ENCODE results near the gene TRANK1.
A peak's percentile ranks its signal among the peaks of the same experiment; 100 is the strongest.

TRANK1 gene

DNA sequence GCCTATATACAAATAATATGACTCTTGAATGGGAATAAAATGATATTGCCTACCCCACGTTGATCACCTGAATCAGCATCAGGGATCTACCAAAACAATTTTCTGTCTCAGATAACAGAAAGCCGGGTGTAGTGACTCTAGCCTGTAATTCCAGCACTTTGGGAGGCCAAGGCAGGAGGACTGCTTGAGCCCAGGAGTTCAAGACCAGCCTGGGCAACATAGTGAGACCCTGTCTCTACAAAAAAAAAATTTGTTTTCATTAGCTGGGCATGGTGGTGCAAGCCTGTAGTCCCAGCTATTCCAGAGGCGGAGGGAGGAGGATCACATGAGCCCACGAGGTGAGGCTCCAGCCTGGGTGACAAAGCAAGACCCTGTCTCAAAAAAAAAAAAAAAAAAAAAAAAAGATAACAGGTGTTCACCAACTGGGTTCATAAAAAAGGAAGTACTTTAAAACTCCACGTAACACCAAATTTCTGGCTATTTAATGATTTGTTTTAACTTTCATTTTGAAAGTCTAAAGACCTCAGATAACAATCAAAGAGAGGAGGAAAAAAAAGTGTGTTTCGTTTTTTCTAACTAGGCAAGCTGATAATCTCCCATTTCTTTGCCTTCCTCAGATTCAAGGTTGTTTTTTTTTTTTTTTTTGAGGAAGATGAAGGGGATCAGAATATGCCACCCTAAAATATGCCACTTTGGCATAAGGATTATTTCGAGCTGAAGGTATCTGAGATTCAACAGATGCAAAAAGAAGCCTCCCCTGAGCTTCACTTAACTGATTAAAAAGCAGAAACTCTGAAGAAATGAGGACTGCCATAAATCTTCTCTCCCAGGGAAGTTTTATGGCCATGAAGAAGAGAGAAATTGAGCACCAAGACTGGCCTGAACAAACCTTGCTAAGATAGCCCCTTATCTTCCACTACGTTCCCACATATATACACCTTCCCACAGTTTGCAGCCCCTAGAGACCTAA, 44.1 kb downstream of the TRANK1 start:
- H3K36me3 ChIP-seq (ENCODE audit: control insufficient read depth, low read length) = peaks cover 78% of the 10 kb centered on the region
- H3K4me3 ChIP-seq (ENCODE audit: low read length) = peak overlapping the region; percentile 61
- no peaks in the 10 kb centered on the region for H3K9me2 ChIP-seq (replicated peaks; ENCODE audit: control insufficient read depth, low read length)
- no peaks in the 10 kb centered on the region for H3K27me3 ChIP-seq (ENCODE audit: control insufficient read depth, low read length)
- H4K20me1 ChIP-seq (ENCODE audit: control insufficient read depth, insufficient read depth, low read depth, low read length) = no peaks in the 10 kb centered on the region
- TF ChIP-seq, protein P1, sequence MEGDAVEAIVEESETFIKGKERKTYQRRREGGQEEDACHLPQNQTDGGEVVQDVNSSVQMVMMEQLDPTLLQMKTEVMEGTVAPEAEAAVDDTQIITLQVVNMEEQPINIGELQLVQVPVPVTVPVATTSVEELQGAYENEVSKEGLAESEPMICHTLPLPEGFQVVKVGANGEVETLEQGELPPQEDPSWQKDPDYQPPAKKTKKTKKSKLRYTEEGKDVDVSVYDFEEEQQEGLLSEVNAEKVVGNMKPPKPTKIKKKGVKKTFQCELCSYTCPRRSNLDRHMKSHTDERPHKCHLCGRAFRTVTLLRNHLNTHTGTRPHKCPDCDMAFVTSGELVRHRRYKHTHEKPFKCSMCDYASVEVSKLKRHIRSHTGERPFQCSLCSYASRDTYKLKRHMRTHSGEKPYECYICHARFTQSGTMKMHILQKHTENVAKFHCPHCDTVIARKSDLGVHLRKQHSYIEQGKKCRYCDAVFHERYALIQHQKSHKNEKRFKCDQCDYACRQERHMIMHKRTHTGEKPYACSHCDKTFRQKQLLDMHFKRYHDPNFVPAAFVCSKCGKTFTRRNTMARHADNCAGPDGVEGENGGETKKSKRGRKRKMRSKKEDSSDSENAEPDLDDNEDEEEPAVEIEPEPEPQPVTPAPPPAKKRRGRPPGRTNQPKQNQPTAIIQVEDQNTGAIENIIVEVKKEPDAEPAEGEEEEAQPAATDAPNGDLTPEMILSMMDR (IDR thresholded peaks at IDR 0.05; ENCODE audit: low read depth, low read length, poor library complexity, severe bottlenecking) = no peak
- no peak for TF ChIP-seq EZH2phosphoT487 (IDR thresholded peaks at IDR 0.05; ENCODE audit: borderline replicate concordance, low read length)
- H3K4me2 ChIP-seq (ENCODE audit: low read length) = peak overlapping the region; percentile 76
- H3F3A ChIP-seq (ENCODE audit: control insufficient read depth, insufficient read depth) = peaks cover 17% of the 10 kb centered on the region
- H3K9me3 ChIP-seq (ENCODE audit: control insufficient read depth, insufficient read depth, low read length) = no peaks in the 10 kb centered on the region
- H3K4me1 ChIP-seq (ENCODE audit: control insufficient read depth, low read length) = peaks cover 74% of the 10 kb centered on the region
- H3K27ac ChIP-seq (ENCODE audit: low read depth, low read length) = peak overlapping the region; percentile 77
- H3K79me2 ChIP-seq (ENCODE audit: control insufficient read depth, low read length) = peaks cover 28% of the 10 kb centered on the region

DNA sequence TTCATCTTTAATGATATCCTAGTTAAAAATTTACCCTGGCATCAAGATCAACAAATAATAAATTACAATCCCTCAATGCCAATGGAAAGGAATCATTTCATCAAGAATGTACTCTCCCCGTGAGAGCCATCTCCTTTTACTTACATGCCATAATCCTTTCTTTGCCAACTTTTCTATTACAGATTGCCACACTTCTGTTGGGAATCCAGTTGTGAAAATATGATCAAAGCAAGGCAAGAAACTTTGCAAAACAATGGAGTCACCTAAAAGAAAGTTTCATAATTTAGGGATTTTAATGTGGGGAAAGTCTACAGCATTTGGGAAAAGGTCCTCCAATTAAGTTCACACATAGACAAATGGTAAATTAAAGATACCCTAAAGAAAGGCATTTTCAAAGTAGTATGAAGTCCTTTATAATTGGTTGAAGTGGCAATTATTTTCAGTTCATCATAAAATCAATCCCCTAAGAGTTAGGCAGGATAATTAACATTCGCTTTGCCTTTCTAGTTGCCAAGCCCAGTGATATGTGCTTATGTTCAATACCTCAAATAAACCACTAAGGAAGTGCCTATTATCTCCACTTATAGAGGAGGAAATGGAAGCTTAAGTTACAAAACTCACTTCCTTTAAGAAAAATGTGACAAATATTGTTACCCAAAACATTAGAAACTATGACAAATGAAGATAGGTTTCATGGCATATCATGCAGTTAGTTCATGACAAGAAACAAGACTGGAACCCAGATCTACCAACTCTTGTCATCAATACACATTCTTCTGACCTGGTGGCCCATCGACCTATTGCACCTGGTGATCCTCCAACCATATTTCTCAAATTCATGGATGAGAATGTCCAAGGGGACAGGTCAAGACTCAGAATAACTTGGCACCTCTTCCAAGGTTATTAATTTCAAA, 49.1 kb downstream of the TRANK1 start:
- peaks cover 23% of the 10 kb centered on the region for H3K79me2 ChIP-seq (ENCODE audit: control insufficient read depth, low read length)
- TF ChIP-seq, protein P1 (IDR thresholded peaks at IDR 0.05; ENCODE audit: low read depth, low read length, poor library complexity, severe bottlenecking) = no peak
- TF ChIP-seq EZH2phosphoT487 (IDR thresholded peaks at IDR 0.05; ENCODE audit: borderline replicate concordance, low read length) = no peak
- H3F3A ChIP-seq (ENCODE audit: control insufficient read depth, insufficient read depth) = peaks cover 30% of the 10 kb centered on the region
- H3K9me2 ChIP-seq (replicated peaks; ENCODE audit: control insufficient read depth, low read length) = no peaks in the 10 kb centered on the region
- peaks cover 85% of the 10 kb centered on the region for H3K36me3 ChIP-seq (ENCODE audit: control insufficient read depth, low read length)
- H3K9me3 ChIP-seq (ENCODE audit: control insufficient read depth, insufficient read depth, low read length) = no peaks in the 10 kb centered on the region
- H3K4me3 ChIP-seq (ENCODE audit: low read length) = peak overlapping the region; percentile 62
- H3K27me3 ChIP-seq (ENCODE audit: control insufficient read depth, low read length) = no peaks in the 10 kb centered on the region
- peaks cover 76% of the 10 kb centered on the region for H3K4me1 ChIP-seq (ENCODE audit: control insufficient read depth, low read length)
- H3K27ac ChIP-seq (ENCODE audit: low read depth, low read length) = peak overlapping the region; percentile 94
- H3K4me2 ChIP-seq (ENCODE audit: low read length) = peak overlapping the region; percentile 69
- H4K20me1 ChIP-seq (ENCODE audit: control insufficient read depth, insufficient read depth, low read depth, low read length) = no peaks in the 10 kb centered on the region

DNA sequence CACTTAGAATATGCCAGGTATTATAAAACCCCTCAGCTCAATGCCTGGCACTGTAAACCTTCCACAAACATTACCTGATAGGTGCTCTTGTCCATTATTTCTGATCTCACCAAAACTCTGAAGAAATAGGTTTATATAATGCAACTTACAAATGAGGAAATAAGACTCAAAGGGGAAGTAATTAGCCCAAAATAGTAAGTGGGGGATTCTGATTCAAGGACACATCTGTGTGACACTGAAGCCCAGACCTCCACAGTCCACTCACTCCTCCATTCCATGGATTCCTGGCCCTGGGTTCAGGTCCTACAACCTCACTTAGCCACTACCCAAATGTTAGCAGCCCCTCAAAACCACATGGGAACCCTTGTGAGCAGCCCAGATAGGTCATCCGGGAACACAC, 49.9 kb downstream of the TRANK1 start:
- Histone ChIP-seq H3K4me2 (ENCODE audit: low read length) (peak overlapping the region; percentile 69), H3K27ac (ENCODE audit: low read depth, low read length) (peak overlapping the region; percentile 94), H3K9me2 (replicated peaks; ENCODE audit: control insufficient read depth, low read length) (no peaks in the 10 kb centered on the region), H3K4me3 (ENCODE audit: low read length) (peak overlapping the region; percentile 62), H3K36me3 (ENCODE audit: control insufficient read depth, low read length) (peaks cover 88% of the 10 kb centered on the region), H3K4me1 (ENCODE audit: control insufficient read depth, low read length) (peaks cover 76% of the 10 kb centered on the region), H3K79me2 (ENCODE audit: control insufficient read depth, low read length) (peaks cover 18% of the 10 kb centered on the region), H4K20me1 (ENCODE audit: control insufficient read depth, insufficient read depth, low read depth, low read length) (no peaks in the 10 kb centered on the region), H3K27me3 (ENCODE audit: control insufficient read depth, low read length) (no peaks in the 10 kb centered on the region), H3K9me3 (ENCODE audit: control insufficient read depth, insufficient read depth, low read length) (no peaks in the 10 kb centered on the region), H3F3A (ENCODE audit: control insufficient read depth, insufficient read depth) (peaks cover 30% of the 10 kb centered on the region)
- TF ChIP-seq, protein P1 (IDR thresholded peaks at IDR 0.05; ENCODE audit: low read depth, low read length, poor library complexity, severe bottlenecking) = no peak
- TF ChIP-seq EZH2phosphoT487 (IDR thresholded peaks at IDR 0.05; ENCODE audit: borderline replicate concordance, low read length) = no peak
